Keratinocyte (primary cell): ENCODE measurements around the gene PKP4. TPM values are rescaled to one million over a fixed set of nuclear protein-coding genes. Genes with fewer than 3 reads are reported as not detected.

Source experiments
- DNase-seq: peaks from one replicate; pipeline ENCODE4 v3.0.0-alpha.2; 2011; ENCODE audit warnings: low read depth, missing footprints, low spot score
- FAIRE-seq: peaks from 2 replicates; lab custom pipeline; 2011; peaks lifted over from hg19 to GRCh38; lab: Jason Lieb, UNC
- H2AFZ ChIP-seq: 2 replicates; pipeline ENCODE4 v1.6.0; 2012; ENCODE audit warnings: low read length, control low read depth, inconsistent platforms; ENCODE audit not compliant: control insufficient read depth
- H3K27ac ChIP-seq: 2 replicates; pipeline ENCODE4 v1.5.1; 2011; ENCODE audit warnings: low read length; ENCODE audit not compliant: control insufficient read depth, insufficient read depth
- H3K27me3 ChIP-seq: 3 replicates; pipeline ENCODE4 v1.6.0; 2011; ENCODE audit warnings: low read length; ENCODE audit not compliant: control insufficient read depth, insufficient read depth; ENCODE audit errors: extremely low read depth
- H3K36me3 ChIP-seq, 2 experiments: 2 replicates in 1 of 2; 3 replicates in 1 of 2; pipeline ENCODE4 v1.5.1; 2011; ENCODE audit warnings: low read length in 2 of 2, mild to moderate bottlenecking in 1 of 2; ENCODE audit not compliant: control insufficient read depth in 2 of 2, insufficient read depth in 2 of 2; ENCODE audit errors: extremely low read depth in 1 of 2
- H3K4me1 ChIP-seq: 3 replicates; pipeline ENCODE4 v1.5.1; 2011; ENCODE audit warnings: low read length; ENCODE audit not compliant: control insufficient read depth, insufficient read depth; ENCODE audit errors: extremely low read depth
- H3K4me2 ChIP-seq: 3 replicates; pipeline ENCODE4 v1.6.0; 2011; ENCODE audit warnings: low read depth, low read length; ENCODE audit not compliant: control insufficient read depth, insufficient read depth; ENCODE audit errors: extremely low read depth
- H3K4me3 ChIP-seq, 3 experiments: fragments of 200-600 bp in 1 of 3; sonication (generic) in 1 of 3; 2 replicates in 2 of 3; 3 replicates in 1 of 3; pipeline ENCODE4 v1.5.1; 2011 to 2016; ENCODE audit warnings: low read length in 3 of 3, mild to moderate bottlenecking in 3 of 3, control low read depth in 2 of 3, inconsistent platforms in 1 of 3, low read depth in 1 of 3, mixed read lengths in 1 of 3, mixed run types in 1 of 3, moderate library complexity in 1 of 3; ENCODE audit not compliant: control insufficient read depth in 2 of 3, insufficient read depth in 2 of 3; ENCODE audit errors: extremely low read depth in 1 of 3
- H3K79me2 ChIP-seq: 2 replicates; pipeline ENCODE4 v1.6.0; 2012; ENCODE audit warnings: low read length; ENCODE audit not compliant: control insufficient read depth, insufficient read depth
- H3K9ac ChIP-seq: 3 replicates; pipeline ENCODE4 v1.6.0; 2011; ENCODE audit warnings: low read length; ENCODE audit not compliant: control insufficient read depth, insufficient read depth; ENCODE audit errors: extremely low read depth
- H3K9me1 ChIP-seq: 3 replicates; pipeline ENCODE4 v1.6.0; 2011; ENCODE audit warnings: low read length; ENCODE audit not compliant: control insufficient read depth, insufficient read depth; ENCODE audit errors: extremely low read depth
- H3K9me3 ChIP-seq: 2 replicates; pipeline ENCODE4 v1.5.1; 2012; ENCODE audit warnings: low read depth, low read length; ENCODE audit not compliant: control insufficient read depth
- H4K20me1 ChIP-seq: 3 replicates; pipeline ENCODE4 v1.6.0; 2011; ENCODE audit warnings: low read length; ENCODE audit not compliant: control insufficient read depth, insufficient read depth; ENCODE audit errors: extremely low read depth
- EZH2 ChIP-seq: IDR thresholded peaks from one replicate; pipeline ENCODE4 v1.6.1; 2012; ENCODE audit warnings: inconsistent platforms, mild to moderate bottlenecking, low read length, moderate library complexity
- dilution Hi-C: fragments of 300-500 bp; cut with MboI; formaldehyde crosslinking; loops from one replicate; pipeline ENCODE4 v1.7.0; 2020; ENCODE audit warnings: low sequenced_read_pairs; ENCODE audit not compliant: extremely low pct_ligation_motif_present
- polyA plus RNA-seq, 5 experiments: library from polyadenylated mRNA; depleted of rRNA in 3 of 5; stranded (reverse) in 3 of 5; stranded (forward) in 1 of 5; unstranded in 1 of 5; fragments of >200 nt; gene quantifications; 1 replicate in 1 of 5; 2 replicates in 3 of 5; 3 replicates in 1 of 5; pipeline versions ENCODE4 v1.2.1 to v1.2.3, GENCODE V29; 2011 to 2012; ENCODE audit warnings: missing spikeins in 2 of 5, low read depth in 1 of 5, low replicate concordance in 1 of 5
- TF ChIP-seq, protein P1 (sequence below), 3 experiments: IDR thresholded peaks in 1 of 3; conservative IDR thresholded peaks in 1 of 3; optimal IDR thresholded peaks in 1 of 3; 2 replicates in 2 of 3; 3 replicates in 1 of 3; pipeline versions ENCODE3 to v1.5.1; 2011; ENCODE audit warnings: low read length in 3 of 3, mild to moderate bottlenecking in 3 of 3, moderate library complexity in 2 of 3, control low read depth in 1 of 3, inconsistent platforms in 1 of 3; ENCODE audit not compliant: insufficient read depth in 2 of 3; ENCODE audit errors: extremely low read depth in 1 of 3

PKP4 gene
- polyA plus RNA-seq, 1 donor (not counting 4 experiments of a cell fraction or from before 2014, with no cell fraction given) = 43.8 TPM

DNA sequence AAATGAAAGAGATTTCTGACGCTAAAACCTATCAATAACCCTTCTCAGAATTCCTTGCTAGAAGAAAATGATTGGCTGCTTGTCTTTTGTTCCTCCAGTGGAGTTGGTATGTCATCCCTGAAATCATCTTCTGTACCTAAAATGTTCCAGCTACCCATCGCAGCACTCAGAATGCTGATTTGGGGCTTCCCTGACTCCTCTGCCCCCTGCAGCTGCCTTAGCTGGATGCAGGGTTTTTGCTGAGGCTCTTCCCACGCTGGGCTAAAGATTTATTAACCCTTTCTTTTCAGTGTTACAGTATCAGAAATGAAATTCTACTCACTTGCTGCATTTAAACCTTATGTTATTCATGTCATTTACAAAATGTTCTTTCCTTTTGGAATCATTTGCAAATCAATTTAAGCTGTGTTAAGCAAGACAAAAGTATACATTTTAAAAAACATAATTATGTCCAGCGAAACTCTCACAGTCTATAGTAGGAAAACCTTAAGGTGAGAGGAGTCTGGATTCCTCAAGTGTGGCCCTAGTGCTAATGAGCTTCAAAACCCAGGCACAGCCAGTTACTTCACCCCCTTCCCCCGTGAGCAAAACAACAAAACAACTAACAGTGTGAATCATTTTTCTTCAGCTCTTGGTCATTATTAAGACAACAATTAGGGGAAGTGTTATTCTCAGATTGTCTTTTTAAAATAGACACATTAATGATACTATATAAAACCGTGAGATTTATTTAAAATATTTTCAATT lies 32.8 kb downstream of the PKP4 start:
- Histone ChIP-seq H3K36me3 (no peaks in the 10 kb centered on the region), H3K27ac (no peak overlapping the region), H3K4me3 (no peak overlapping the region), H3K9me3 (no peaks in the 10 kb centered on the region), H3K79me2 (peaks cover 84% of the 10 kb centered on the region), H4K20me1 (no peaks in the 10 kb centered on the region), H3K9ac (no peak overlapping the region), H2AFZ (no peak overlapping the region), H3K9me1 (peaks cover 4% of the 10 kb centered on the region), H3K27me3 (no peaks in the 10 kb centered on the region), H3K4me2 (no peak overlapping the region), H3K4me1 (peaks cover 13% of the 10 kb centered on the region)
- dilution Hi-C loops = no loop called here
- no peak for TF ChIP-seq EZH2
- TF ChIP-seq, protein P1, sequence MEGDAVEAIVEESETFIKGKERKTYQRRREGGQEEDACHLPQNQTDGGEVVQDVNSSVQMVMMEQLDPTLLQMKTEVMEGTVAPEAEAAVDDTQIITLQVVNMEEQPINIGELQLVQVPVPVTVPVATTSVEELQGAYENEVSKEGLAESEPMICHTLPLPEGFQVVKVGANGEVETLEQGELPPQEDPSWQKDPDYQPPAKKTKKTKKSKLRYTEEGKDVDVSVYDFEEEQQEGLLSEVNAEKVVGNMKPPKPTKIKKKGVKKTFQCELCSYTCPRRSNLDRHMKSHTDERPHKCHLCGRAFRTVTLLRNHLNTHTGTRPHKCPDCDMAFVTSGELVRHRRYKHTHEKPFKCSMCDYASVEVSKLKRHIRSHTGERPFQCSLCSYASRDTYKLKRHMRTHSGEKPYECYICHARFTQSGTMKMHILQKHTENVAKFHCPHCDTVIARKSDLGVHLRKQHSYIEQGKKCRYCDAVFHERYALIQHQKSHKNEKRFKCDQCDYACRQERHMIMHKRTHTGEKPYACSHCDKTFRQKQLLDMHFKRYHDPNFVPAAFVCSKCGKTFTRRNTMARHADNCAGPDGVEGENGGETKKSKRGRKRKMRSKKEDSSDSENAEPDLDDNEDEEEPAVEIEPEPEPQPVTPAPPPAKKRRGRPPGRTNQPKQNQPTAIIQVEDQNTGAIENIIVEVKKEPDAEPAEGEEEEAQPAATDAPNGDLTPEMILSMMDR (optimal IDR thresholded peaks at IDR 0.05 in 1 of 3, IDR thresholded peaks at IDR 0.05 in 1 of 3, conservative IDR thresholded peaks at IDR 0.05 in 1 of 3; ENCODE audit: extremely low read depth in 1 of 3, insufficient read depth in 2 of 3, low read length in 3 of 3) = no peak
- DNase-seq = no peak
- no peak for FAIRE-seq

DNA sequence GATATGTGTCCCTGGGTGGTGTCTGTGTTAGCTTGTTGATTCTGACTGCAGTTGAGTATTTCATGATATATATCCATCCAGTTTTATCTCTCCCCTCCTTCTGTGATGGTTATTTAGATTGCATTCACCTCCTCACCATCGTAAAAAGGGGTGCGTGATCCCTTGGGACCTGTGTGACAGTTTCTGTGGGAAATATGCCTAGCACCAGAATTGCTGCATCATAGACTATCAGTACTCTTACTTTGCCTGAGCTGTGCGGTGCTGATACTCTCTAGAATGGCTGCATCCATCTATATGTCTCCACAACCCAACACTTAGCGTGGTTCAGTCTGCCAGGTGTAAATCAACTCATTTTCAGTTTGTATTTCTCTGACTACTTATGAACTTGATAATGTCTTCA lies 34.3 kb downstream of the PKP4 start:
- H3K27me3 ChIP-seq = no peaks in the 10 kb centered on the region
- no peak overlapping the region for H3K4me2 ChIP-seq
- H3K9ac ChIP-seq = no peak overlapping the region
- no peak overlapping the region for H3K27ac ChIP-seq
- dilution Hi-C loops = no loop called here
- H3K9me3 ChIP-seq = no peaks in the 10 kb centered on the region
- FAIRE-seq = no peak
- no peak for TF ChIP-seq EZH2
- TF ChIP-seq, protein P1 (optimal IDR thresholded peaks at IDR 0.05 in 1 of 3, IDR thresholded peaks at IDR 0.05 in 1 of 3, conservative IDR thresholded peaks at IDR 0.05 in 1 of 3; ENCODE audit: extremely low read depth in 1 of 3, insufficient read depth in 2 of 3, low read length in 3 of 3) = no peak
- H3K36me3 ChIP-seq = no peaks in the 10 kb centered on the region
- DNase-seq = no peak
- no peak overlapping the region for H2AFZ ChIP-seq
- no peak overlapping the region for H3K4me3 ChIP-seq
- H3K79me2 ChIP-seq = peaks cover 81% of the 10 kb centered on the region
- peaks cover 13% of the 10 kb centered on the region for H3K4me1 ChIP-seq
- H4K20me1 ChIP-seq = no peaks in the 10 kb centered on the region
- peaks cover 4% of the 10 kb centered on the region for H3K9me1 ChIP-seq
